ENCODE measurements around the gene LIAS. TPM values are rescaled to one million over a fixed set of nuclear protein-coding genes. Genes with fewer than 3 reads are reported as not detected.
"Not testable (repeated sequence)": the region's sequence is repeated elsewhere in the genome, so short reads cannot be mapped to it uniquely, and the experiment has no call there.

The LIAS gene
- total RNA-seq = 10 to 100 TPM in 1 of 2 donors, 1 to 10 TPM in 1; 9.8 to 26.7 TPM
- 10 to 100 TPM in 1 of 2 donors, 1 to 10 TPM in 1; 8.6 to 15.3 TPM for polyA plus RNA-seq
- long read RNA-seq, donor 1, full-length matches to known transcripts = 6 of 6 reads
- long read RNA-seq, donor 1, partial matches to known transcripts = 0 of 6 reads
- long read RNA-seq, donor 1, other reads (novel, unspliced or antisense) = 0 of 6 reads
- long read RNA-seq, donor 2, partial matches to known transcripts = 0 of 2 reads
- long read RNA-seq, donor 2, other reads (novel, unspliced or antisense) = 0 of 2 reads
- long read RNA-seq, donor 3, full-length matches to known transcripts = 4 of 12 reads
- long read RNA-seq, donor 3, partial matches to known transcripts = 0 of 12 reads
- long read RNA-seq, donor 3, other reads (novel, unspliced or antisense) = 8 of 12 reads
- long read RNA-seq, donor 4, partial matches to known transcripts = 0 of 3 reads
- long read RNA-seq, donor 4, other reads (novel, unspliced or antisense) = 0 of 3 reads
- long read RNA-seq, donor 5, full-length matches to known transcripts = 5 of 26 reads
- long read RNA-seq, donor 5, partial matches to known transcripts = 10 of 26 reads
- long read RNA-seq, donor 5, other reads (novel, unspliced or antisense) = 11 of 26 reads

DNA sequence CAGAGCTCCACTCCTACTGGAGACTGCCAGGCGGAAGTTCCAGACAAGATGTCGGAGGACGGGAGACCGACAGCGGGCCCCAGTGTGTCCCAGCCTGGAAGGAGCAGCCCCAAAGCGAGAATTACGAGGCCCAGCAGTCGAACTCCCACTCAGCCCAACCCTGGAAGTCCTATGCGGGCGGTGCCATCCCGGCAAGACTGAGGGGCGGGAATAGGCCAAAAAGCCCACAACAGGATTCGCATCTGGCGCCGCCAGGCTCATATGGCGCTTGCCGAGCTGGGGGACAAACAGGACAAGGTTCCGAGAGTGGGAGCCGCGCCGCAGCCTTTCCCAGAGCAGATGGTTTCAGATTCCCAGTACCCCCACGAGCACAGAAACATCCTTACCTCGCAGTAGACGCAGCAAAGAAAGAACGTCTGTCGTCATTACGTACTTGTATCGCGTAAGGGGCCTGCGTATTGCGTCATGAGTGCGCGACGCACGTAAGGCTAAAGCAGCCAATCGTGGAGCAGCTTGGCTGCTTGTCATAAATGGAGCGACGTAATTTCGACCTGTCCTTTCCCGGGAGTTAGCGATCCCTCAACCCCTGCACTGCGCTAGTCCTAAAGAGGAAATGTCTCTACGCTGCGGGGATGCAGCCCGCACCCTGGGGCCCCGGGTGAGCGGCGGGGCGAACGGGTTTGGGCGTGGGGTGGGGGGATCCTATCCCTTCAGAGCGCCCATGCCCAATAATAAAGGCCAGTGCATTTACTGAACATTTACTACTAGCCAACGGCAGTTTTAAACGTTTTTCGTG is at the start of gene LIAS, which contains the start of gene RPL9:
Gene LIAS, plus strand, starts transcription at position 552 of the 796 bp plus-strand sequence. Its CDS starts 62 bp downstream, at position 614.
Gene RPL9, minus strand, starts transcription at position 418 of the 796 bp plus-strand sequence. CDS start 483 bp downstream, outside the sequence.
- peak within 1 kb of the TSS; percentile 87 for H3K4me3 ChIP-seq
- ATAC-seq (ENCODE audit: insufficient read depth, low FRiP score) (peak; percentile 94), DNase-seq (peak; percentile 98 to 100 (median 99))
- peaks cover 0 to 15% (median 8%) of the 10 kb centered on the region in 5 donors for H3K4me1 ChIP-seq (ENCODE audit: control insufficient read depth in 5 of 5, insufficient read depth in 5 of 5, low read length in 5 of 5)
- 0 to 1% methylated on average over 55 of the region's 55 CpGs for WGBS, 2 donors
- H3K27ac ChIP-seq (ENCODE audit: low read depth in 1 of 2, low read length in 1 of 2) = peak within 1 kb of the TSS; percentile 92 to 96
- H3K9ac ChIP-seq (ENCODE audit: insufficient read depth in 1 of 2, low read length in 2 of 2) = peak within 1 kb of the TSS; percentile 100
- H3K27me3 ChIP-seq (ENCODE audit: control insufficient read depth in 3 of 3, insufficient read depth in 3 of 3, low read length in 2 of 3) = no peaks in the 10 kb centered on the region
- TF ChIP-seq, protein P1, sequence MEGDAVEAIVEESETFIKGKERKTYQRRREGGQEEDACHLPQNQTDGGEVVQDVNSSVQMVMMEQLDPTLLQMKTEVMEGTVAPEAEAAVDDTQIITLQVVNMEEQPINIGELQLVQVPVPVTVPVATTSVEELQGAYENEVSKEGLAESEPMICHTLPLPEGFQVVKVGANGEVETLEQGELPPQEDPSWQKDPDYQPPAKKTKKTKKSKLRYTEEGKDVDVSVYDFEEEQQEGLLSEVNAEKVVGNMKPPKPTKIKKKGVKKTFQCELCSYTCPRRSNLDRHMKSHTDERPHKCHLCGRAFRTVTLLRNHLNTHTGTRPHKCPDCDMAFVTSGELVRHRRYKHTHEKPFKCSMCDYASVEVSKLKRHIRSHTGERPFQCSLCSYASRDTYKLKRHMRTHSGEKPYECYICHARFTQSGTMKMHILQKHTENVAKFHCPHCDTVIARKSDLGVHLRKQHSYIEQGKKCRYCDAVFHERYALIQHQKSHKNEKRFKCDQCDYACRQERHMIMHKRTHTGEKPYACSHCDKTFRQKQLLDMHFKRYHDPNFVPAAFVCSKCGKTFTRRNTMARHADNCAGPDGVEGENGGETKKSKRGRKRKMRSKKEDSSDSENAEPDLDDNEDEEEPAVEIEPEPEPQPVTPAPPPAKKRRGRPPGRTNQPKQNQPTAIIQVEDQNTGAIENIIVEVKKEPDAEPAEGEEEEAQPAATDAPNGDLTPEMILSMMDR (IDR thresholded peaks at IDR 0.05; ENCODE audit: control extremely low read depth, extremely low read depth) = no peak
- H3K36me3 ChIP-seq (ENCODE audit: control insufficient read depth in 4 of 4, insufficient read depth in 4 of 4, low read length in 4 of 4) = peaks cover 14 to 41% (median 24%) of the 10 kb centered on the region in 4 donors
- no peaks in the 10 kb centered on the region for H3K9me3 ChIP-seq (ENCODE audit: control insufficient read depth in 4 of 4, insufficient read depth in 3 of 4, low read length in 3 of 4)

DNA sequence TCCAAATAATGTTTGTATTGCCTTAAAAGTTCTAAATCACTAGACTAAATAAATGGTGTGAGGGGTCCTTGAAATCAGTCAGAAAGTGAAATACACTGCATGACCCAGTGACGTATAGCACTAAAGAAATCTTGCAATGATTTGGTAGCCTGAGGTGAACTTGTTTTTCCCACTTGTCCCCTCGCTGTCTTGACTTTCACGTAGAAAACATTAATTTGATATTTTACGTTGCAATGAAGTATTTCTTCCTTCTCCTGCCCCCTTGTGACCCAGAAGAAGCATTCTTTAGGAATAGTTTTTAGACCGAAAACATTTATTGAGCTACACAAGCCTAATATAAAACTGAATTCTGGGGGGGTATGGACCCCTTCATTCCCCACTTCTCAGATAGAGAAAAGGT is 48.4 kb upstream of the LIAS start:
- H3K27ac ChIP-seq (ENCODE audit: low read depth in 1 of 2, low read length in 1 of 2) = no peak overlapping the region
- no peaks in the 10 kb centered on the region for H3K27me3 ChIP-seq (ENCODE audit: control insufficient read depth in 3 of 3, insufficient read depth in 3 of 3, low read length in 2 of 3)
- H3K4me1 ChIP-seq (ENCODE audit: control insufficient read depth in 5 of 5, insufficient read depth in 5 of 5, low read length in 5 of 5) = peaks cover 0 to 9% (median 2%) of the 10 kb centered on the region in 5 donors
- ATAC-seq (ENCODE audit: insufficient read depth, low FRiP score) (no peak), DNase-seq (peak in 1 of 3 donors; percentile 20)
- H3K36me3 ChIP-seq (ENCODE audit: control insufficient read depth in 4 of 4, insufficient read depth in 4 of 4, low read length in 4 of 4) = no peaks in the 10 kb centered on the region
- H3K9ac ChIP-seq (ENCODE audit: insufficient read depth in 1 of 2, low read length in 2 of 2) = no peak overlapping the region
- WGBS, 2 donors = 43 to 60% methylated on average over 5 of the region's 5 CpGs
- no peak overlapping the region for H3K4me3 ChIP-seq
- TF ChIP-seq, protein P1 (IDR thresholded peaks at IDR 0.05; ENCODE audit: control extremely low read depth, extremely low read depth) = no peak
- H3K9me3 ChIP-seq (ENCODE audit: control insufficient read depth in 4 of 4, insufficient read depth in 3 of 4, low read length in 3 of 4) = no peaks in the 10 kb centered on the region

DNA sequence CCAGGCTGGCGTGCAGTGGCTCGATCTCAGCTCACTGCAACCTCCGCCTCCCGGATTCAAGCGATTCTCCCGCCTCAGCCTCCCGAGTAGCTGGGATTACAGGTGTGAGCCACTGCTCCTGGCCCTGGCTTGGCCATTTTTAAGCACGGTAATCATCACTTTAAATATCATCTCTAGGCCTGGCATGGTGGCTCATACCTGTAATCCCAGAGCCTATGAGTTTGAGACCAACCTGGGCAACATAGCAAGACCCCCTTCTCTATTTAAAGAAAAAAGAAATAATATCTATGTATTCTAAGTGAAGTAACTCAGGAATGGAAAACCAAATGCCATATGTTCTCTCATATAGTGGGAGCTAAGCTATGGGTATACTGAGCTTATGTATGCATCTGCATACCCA is 47.3 kb upstream of the LIAS start:
- H3K4me1 ChIP-seq (ENCODE audit: control insufficient read depth in 5 of 5, insufficient read depth in 5 of 5, low read length in 5 of 5); H3K27me3 ChIP-seq (ENCODE audit: control insufficient read depth in 3 of 3, insufficient read depth in 3 of 3, low read length in 2 of 3); H3K9me3 ChIP-seq (ENCODE audit: control insufficient read depth in 4 of 4, insufficient read depth in 3 of 4, low read length in 3 of 4); H3K9ac ChIP-seq (ENCODE audit: insufficient read depth in 1 of 2, low read length in 2 of 2); ATAC-seq (ENCODE audit: insufficient read depth, low FRiP score); DNase-seq; H3K4me3 ChIP-seq; H3K27ac ChIP-seq (ENCODE audit: low read depth in 1 of 2, low read length in 1 of 2); H3K36me3 ChIP-seq (ENCODE audit: control insufficient read depth in 4 of 4, insufficient read depth in 4 of 4, low read length in 4 of 4): not testable (repeated sequence)
- 85 to 97% methylated on average over 8 of the region's 8 CpGs for WGBS, 2 donors

Measured in lung (tissue), 16 donors.